Ascending aorta (tissue), 2 donors: Measurements from ENCODE around the gene PPEF2. TPM values are rescaled to one million over a fixed set of nuclear protein-coding genes. Genes with fewer than 3 reads are reported as not detected.

Experiments used
- DNase-seq, 2 donors: peaks; one replicate each; pipeline ENCODE4 v3.0.0-alpha.2; 2019; ENCODE audit warnings: low spot score in 2 of 2
- H3K27ac ChIP-seq, 2 donors: fragments of 200-600 bp; sonication (generic); one replicate each; pipeline ENCODE4 v1.5.1; 2016 to 2017; ENCODE audit warnings: mild to moderate bottlenecking in 1 of 2
- H3K27me3 ChIP-seq: fragments of 200-600 bp; sonication (generic); one replicate; pipeline ENCODE4 v1.5.1; 2017
- H3K36me3 ChIP-seq, 2 donors: fragments of 200-600 bp; sonication (generic); one replicate each; pipeline ENCODE4 v1.5.1; 2016
- H3K4me1 ChIP-seq, 2 donors: fragments of 200-600 bp; sonication (generic); one replicate each; pipeline ENCODE4 v1.5.1; 2016 to 2017; ENCODE audit warnings: mild to moderate bottlenecking in 1 of 2
- H3K4me3 ChIP-seq, 2 donors: fragments of 200-600 bp; sonication (generic); one replicate each; pipeline ENCODE4 v1.5.1; 2016 to 2017; ENCODE audit warnings: mild to moderate bottlenecking in 1 of 2
- H3K9me3 ChIP-seq, 2 donors: fragments of 200-600 bp; sonication (generic); one replicate each; pipeline ENCODE4 v1.5.1; 2016
- CTCF ChIP-seq, 3 experiments: fragments of 200-600 bp in 2 of 3; fragments of 450-650 bp in 1 of 3; sonication (generic) in 2 of 3; IDR thresholded peaks; one replicate each; pipeline ENCODE4 v1.5.1; 2016 to 2019; ENCODE audit warnings: antibody characterized with exemption in 3 of 3, mild to moderate bottlenecking in 1 of 3, moderate library complexity in 1 of 3
- intact Hi-C: fragments of 100-400 bp; cut with DNase I; formaldehyde crosslinking; loops from one replicate; pipeline ENCODE4 v1.15.1; 2023
- total RNA-seq: library from RNA; depleted of rRNA; stranded (reverse); fragments of >200 nt; gene quantifications from one replicate; pipeline ENCODE4 v1.1.0, GENCODE V29; 2016

The PPEF2 gene
- total RNA-seq, 1 donor from 2014 or later, result not detected

- Histone ChIP-seq H3K4me3 (no peak overlapping the region), H3K27ac (no peak overlapping the region), H3K9me3 (no peaks in the 10 kb centered on the region), H3K27me3 (no peaks in the 10 kb centered on the region), H3K36me3 (no peaks in the 10 kb centered on the region), H3K4me1 (no peaks in the 10 kb centered on the region)
- no peak for DNase-seq
- intact Hi-C loops, result no loop called here
- no peak for TF ChIP-seq CTCF (IDR thresholded peaks at IDR 0.05)
These were observed 24.0 kb downstream of the PPEF2 start for GRCh38 chr4:75878246-75878756.

GRCh38 chr4:75876218-75876617 is 26.0 kb downstream of the PPEF2 start:
- intact Hi-C loops, result no loop called here
- no peaks in the 10 kb centered on the region for H3K9me3 ChIP-seq
- TF ChIP-seq CTCF (IDR thresholded peaks at IDR 0.05), result no peak
- H3K36me3 ChIP-seq, result no peaks in the 10 kb centered on the region
- no peak overlapping the region for H3K4me3 ChIP-seq
- H3K27ac ChIP-seq, result no peak overlapping the region
- H3K27me3 ChIP-seq, result no peaks in the 10 kb centered on the region
- no peak for DNase-seq
- H3K4me1 ChIP-seq, result no peaks in the 10 kb centered on the region

DNA sequence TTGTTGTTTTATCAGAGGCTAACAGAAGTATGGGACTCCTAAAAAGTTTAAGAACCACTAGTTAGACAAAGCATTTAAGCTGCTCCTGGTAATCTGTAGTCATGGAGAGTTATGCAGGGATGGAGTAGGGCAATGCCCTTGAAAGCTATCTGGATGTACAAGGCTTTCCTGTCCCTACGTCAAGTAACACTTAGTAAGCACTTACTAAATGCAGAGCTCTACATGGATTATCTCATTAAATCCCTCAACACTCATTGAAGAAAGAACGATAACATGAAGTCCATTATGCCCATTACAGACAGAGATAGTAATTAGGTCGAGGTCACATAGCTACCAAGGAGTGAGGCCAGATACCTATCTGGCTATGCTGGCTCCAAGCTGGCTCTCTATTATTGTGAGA is 33.2 kb downstream of the PPEF2 start:
- no peak for TF ChIP-seq CTCF (IDR thresholded peaks at IDR 0.05)
- no peaks in the 10 kb centered on the region for H3K9me3 ChIP-seq
- no peaks in the 10 kb centered on the region for H3K27me3 ChIP-seq
- intact Hi-C loops, result no loop called here
- no peaks in the 10 kb centered on the region for H3K36me3 ChIP-seq
- H3K27ac ChIP-seq, result no peak overlapping the region
- H3K4me3 ChIP-seq, result no peak overlapping the region
- H3K4me1 ChIP-seq, result no peaks in the 10 kb centered on the region
- DNase-seq, result no peak

DNA sequence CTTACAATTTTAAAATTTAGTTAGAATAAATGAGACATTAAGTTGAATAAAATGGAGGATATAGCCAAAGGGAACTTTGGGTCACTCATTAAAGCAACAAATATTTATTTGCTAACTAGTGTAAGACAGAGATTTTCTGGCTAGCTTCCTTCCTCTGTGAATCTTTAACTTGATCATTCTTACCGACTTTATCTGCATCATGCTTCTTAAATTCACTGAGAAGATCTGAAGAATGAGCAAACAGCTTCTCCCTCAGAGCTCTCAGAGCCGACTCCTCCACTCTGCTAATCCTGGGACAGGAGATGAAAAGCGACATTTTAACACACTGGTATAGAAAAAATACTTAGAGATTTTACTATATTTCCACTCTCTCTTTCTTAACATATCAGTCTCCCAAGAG is 35.1 kb downstream of the PPEF2 start:
- DNase-seq, result no peak
- intact Hi-C loops, result no loop called here
- Histone ChIP-seq H3K27ac (no peak overlapping the region), H3K27me3 (no peaks in the 10 kb centered on the region), H3K9me3 (no peaks in the 10 kb centered on the region), H3K36me3 (no peaks in the 10 kb centered on the region), H3K4me1 (no peaks in the 10 kb centered on the region), H3K4me3 (no peak overlapping the region)
- no peak for TF ChIP-seq CTCF (IDR thresholded peaks at IDR 0.05)

GRCh38 chr4:75860606-75861005 is 41.6 kb downstream of the PPEF2 start:
- no peak overlapping the region for H3K4me3 ChIP-seq
- intact Hi-C loops, result no loop called here
- no peaks in the 10 kb centered on the region for H3K4me1 ChIP-seq
- no peak for DNase-seq
- H3K27me3 ChIP-seq, result no peaks in the 10 kb centered on the region
- no peak for TF ChIP-seq CTCF (IDR thresholded peaks at IDR 0.05)
- H3K9me3 ChIP-seq, result no peaks in the 10 kb centered on the region
- H3K27ac ChIP-seq, result no peak overlapping the region
- H3K36me3 ChIP-seq, result no peaks in the 10 kb centered on the region

GRCh38 chr4:75858721-75859120 is 43.5 kb downstream of the PPEF2 start:
- H3K27me3 ChIP-seq, result no peaks in the 10 kb centered on the region
- H3K27ac ChIP-seq, result no peak overlapping the region
- TF ChIP-seq CTCF (IDR thresholded peaks at IDR 0.05), result no peak
- no peaks in the 10 kb centered on the region for H3K36me3 ChIP-seq
- no peak for DNase-seq
- H3K9me3 ChIP-seq, result no peaks in the 10 kb centered on the region
- H3K4me3 ChIP-seq, result no peak overlapping the region
- no peaks in the 10 kb centered on the region for H3K4me1 ChIP-seq
- intact Hi-C loops, result no loop called here
